ENCODE measurements around the gene LRPAP1.

DNA sequence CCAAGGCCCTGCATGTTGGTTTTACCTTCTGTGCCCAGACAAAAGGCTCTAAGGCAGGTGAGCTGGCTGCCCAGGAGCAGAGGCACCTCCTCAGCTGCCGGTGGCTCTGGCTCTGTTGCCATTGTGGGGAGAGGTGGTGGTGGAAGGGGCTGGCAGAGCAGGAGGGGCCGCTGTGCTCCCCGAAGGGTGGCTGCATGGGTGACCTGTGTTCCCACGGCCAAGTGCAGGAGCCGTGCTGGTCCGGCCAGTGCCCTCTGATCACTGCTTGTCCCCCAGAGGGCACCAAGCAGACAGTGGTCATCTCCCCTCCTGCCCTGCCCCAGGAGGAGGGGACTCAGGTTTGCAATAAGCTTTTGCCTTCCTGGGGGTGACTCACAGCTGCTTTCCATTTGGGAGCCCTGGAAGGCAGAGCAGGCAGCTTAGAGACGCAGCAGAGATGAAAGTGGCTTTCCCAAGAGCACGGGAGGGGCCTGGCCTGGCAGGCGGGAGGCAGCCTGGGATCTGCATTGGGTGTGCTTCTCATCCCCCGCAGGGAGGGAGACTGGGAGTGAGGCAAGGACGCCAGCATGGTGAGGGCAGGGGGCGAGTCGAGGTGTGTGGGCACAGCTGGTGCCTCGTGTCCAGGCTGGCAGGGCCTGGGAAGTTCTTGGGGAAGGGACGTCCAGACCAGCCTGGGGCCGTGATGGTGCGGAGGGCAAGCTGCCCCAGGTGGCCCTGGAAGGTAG, 40.4 kb downstream of the LRPAP1 start:
- TF ChIP-seq, protein P1, sequence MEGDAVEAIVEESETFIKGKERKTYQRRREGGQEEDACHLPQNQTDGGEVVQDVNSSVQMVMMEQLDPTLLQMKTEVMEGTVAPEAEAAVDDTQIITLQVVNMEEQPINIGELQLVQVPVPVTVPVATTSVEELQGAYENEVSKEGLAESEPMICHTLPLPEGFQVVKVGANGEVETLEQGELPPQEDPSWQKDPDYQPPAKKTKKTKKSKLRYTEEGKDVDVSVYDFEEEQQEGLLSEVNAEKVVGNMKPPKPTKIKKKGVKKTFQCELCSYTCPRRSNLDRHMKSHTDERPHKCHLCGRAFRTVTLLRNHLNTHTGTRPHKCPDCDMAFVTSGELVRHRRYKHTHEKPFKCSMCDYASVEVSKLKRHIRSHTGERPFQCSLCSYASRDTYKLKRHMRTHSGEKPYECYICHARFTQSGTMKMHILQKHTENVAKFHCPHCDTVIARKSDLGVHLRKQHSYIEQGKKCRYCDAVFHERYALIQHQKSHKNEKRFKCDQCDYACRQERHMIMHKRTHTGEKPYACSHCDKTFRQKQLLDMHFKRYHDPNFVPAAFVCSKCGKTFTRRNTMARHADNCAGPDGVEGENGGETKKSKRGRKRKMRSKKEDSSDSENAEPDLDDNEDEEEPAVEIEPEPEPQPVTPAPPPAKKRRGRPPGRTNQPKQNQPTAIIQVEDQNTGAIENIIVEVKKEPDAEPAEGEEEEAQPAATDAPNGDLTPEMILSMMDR (conservative IDR thresholded peaks at IDR 0.05; ENCODE audit: low read depth, low read length): no peak
- TF ChIP-seq EZH2 (IDR thresholded peaks at IDR 0.05; ENCODE audit: borderline replicate concordance, low read depth, low read length, poor library complexity, severe bottlenecking): no peak
